GM21717 (cell line): ENCODE data around the gene RUSF1.
A peak's percentile ranks its signal among the peaks of the same experiment; 100 is the strongest.

Experiments
- ATAC-seq: cut with Tn5 transposase; IDR thresholded peaks from one replicate; pipeline ENCODE4 v1.9.1; 2021; ENCODE audit warnings: mild to moderate bottlenecking, moderate library complexity; ENCODE audit not compliant: unreplicated experiment

The RUSF1 gene

DNA sequence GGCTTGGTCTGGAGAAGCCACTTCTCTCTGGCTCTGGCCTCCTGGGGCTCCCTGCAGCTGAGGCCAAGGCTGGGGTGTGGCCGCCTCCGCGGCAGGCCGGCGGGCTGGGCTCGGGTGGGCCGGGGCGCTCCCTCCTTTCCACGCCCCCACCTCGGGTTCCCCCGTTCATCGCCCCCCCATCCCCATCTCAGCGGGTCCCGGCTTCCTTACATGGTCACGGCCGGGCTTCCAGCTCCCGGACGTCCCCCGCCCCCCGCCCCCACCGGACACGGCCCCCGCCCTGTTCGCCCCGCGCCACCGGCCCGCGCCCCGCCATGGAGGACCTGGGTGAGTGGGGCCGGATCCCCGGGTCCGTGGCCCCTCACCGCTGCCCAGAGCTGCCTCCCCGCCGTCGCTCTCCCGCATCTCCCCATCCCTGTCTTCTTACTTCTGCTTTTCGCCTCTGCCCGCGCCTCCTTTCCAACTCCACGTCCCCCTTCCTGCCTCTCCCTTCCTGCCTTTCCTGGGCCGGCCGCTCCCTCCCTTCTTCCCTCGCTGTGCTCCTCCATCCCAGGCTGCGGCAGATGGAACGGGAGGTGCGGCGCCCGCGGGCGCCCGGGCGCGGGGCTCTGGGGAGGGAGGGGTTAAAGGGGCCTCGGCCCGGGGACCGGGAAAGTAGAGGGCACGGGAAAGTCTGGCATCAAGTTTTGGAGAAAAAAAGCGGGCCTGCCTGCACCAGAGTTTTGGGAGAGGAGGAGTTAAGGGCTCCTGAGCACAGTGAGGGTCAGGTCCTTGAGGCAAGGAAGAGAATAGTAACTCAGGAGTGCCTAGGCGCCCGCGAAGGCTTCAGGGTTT is 36.1 kb downstream of the RUSF1 start, which contains the start of gene TGFB1I1:
Gene TGFB1I1 (plus strand): TSS at position 278 of the 834 bp plus-strand sequence. CDS start 37 bp downstream, at position 315.
- no peak for ATAC-seq

DNA sequence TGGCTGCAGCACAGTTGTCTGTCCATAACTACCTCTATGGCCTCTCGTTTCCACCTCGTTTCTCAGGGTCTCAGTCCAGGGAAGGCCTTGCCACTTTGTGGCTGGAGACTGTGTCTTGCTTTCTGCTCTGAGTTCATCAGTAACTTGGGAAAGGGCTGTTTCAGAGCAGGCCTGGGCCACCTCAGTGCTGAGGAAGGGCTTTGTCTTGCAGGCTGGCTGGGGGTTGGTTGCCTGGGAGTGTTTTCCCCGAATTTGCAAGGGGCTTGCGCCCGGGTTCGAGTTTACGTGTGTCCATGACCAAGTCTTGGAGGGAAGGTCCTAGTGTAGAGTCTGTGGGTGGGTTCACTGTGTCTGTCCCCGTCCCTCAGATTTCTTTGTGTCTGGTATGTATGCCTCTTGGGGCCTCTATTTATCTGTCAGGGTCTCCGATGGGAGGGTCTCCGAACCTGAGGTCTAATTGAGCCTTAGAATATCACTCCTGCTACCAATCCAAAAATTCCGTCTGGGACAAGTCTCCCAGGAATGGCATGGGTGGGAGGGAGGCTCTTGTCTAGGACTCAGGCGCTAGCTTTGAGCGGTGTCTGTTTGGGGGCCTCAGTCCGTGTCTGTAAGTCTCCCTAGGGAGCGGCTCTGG is 36.8 kb downstream of the RUSF1 start:
- no peak for ATAC-seq

DNA sequence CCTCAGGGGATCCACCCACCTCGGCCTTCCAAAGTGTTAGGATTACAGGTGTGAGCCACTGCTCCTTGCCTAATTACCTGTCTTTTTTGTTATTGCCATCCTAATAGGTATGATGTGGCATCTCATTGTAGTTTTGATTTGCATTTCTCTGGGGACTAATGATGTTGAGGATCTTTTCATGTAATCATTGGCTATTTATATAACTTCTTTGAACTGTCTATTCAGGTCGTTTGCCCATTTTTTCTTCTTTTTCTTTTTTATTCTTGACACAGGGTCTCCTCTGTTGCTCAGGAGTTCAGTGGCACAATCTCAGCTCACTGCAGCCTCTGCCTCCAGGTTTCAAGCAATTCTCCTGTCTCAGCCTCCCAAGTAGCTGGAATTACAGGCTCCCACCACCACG is 37.6 kb downstream of the RUSF1 start:
- no peak for ATAC-seq

- no peak for ATAC-seq
Measured at GRCh38 chr16:31467858-31468257, 40.3 kb downstream of the RUSF1 start.

DNA sequence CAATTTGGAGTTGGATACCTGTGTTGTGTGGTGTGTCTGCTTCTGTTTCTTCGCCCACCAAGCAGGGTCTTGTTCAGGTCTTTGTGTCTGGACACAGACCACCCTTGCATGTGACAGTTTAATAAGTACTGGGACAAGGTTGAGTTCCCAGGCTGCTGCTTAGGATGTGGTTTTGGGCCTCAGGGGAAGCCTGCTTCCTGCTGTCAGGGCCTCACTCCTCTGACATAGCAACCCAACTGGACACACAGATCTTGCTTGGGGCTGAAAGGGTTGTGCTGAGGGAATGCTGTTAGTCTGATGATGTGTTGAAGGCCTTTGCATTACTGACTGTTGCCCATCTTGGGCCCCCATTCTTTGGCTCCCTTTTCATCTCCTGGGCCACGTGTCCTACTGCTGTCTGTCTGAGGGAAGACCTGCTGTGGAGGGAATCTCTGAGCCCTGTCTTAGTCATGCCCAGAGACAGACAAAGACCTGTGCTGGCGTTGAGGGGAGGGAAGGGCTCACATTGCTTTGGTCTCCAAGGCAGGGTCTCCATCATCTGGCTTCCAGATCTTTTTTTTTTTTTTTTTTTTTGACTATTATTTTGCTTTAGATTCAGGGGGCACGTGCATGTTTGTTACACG is 40.9 kb downstream of the RUSF1 start:
- ATAC-seq, result no peak

GRCh38 chr16:31466381-31466841 is 41.8 kb downstream of the RUSF1 start:
- ATAC-seq, result no peak

DNA sequence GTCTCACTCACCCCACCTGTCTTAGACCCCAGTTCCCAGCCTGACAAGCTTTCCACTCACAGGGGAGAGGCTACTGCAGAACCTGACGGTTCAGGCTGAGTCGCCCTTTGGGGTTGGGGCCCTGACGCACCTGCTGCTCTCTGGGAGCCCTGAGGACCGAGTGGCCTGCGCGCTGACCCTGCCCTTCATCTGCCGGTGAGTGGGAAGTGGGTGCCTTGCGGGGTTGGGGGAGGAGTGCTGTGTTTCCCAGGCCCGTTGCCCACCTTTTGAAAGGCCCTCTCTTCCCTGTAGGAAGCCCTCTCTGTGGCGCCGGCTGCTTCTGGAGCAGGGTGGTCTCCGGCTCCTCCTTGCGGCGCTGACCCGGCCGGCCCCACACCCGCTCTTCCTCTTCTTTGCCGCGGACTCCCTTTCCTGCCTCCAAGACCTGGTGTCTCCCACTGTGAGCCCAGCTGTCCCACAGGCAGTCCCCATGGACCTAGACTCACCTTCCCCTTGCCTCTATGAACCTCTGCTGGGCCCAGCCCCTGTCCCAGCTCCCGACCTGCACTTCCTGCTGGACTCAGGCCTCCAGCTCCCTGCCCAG is 42.3 kb downstream of the RUSF1 start:
- ATAC-seq, result no peak

GRCh38 chr16:31464781-31465260 is 43.4 kb downstream of the RUSF1 start:
- ATAC-seq, result no peak

DNA sequence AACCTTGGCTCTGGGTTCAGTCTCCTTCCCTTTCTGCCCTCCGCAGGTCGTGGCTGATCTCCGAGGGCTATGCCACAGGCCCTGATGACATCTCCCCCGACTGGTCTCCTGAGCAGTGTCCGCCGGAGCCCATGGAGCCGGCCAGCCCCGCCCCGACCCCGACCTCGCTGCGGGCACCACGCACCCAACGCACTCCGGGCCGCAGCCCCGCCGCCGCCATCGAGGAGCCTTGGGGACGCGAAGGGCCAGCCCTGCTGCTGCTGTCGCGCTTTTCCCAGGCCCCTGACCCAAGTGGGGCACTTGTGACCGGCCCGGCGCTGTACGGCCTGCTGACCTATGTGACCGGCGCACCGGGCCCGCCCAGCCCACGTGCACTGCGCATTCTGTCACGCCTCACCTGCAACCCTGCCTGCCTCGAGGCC is 43.8 kb downstream of the RUSF1 start:
- ATAC-seq, result no peak

DNA sequence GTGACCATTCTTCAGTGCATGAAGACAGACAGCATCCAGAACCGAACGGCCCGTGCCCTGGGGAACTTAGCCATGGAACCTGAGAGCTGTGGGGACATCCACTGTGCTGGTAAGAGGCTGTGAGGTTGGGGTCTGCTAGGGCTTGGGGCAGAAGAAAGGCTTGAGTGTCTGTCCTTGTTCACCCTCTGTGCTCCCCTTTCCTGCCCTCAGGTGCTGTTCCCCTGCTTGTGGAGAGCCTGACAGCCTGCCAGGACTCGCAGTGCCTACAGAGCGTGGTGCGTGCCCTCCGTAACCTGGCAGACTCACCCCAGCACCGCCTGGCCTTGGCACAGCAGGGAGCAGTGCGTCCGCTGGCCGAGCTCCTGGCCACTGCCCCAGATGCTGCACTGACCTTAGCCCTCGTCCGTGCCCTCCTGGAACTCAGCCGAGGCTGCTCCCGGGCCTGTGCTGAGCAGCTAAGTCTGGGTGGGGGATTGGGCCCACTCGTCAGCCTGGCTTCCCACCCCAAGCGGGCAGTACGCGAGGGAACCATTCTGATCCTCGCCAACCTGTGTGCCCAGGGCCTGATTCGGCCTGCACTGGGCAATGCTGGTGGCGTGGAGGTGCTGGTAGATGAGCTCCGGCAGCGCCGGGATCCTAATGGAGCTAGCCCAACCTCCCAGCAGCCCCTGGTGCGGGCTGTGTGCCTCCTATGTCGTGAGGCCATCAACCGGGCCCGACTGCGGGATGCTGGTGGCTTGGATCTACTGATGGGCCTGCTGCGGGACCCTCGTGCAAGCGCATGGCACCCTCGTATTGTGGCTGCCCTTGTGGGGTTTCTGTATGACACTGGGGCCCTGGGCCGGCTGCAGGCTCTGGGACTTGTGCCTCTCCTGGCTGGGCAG is 46.0 kb downstream of the RUSF1 start:
- ATAC-seq, result no peak

DNA sequence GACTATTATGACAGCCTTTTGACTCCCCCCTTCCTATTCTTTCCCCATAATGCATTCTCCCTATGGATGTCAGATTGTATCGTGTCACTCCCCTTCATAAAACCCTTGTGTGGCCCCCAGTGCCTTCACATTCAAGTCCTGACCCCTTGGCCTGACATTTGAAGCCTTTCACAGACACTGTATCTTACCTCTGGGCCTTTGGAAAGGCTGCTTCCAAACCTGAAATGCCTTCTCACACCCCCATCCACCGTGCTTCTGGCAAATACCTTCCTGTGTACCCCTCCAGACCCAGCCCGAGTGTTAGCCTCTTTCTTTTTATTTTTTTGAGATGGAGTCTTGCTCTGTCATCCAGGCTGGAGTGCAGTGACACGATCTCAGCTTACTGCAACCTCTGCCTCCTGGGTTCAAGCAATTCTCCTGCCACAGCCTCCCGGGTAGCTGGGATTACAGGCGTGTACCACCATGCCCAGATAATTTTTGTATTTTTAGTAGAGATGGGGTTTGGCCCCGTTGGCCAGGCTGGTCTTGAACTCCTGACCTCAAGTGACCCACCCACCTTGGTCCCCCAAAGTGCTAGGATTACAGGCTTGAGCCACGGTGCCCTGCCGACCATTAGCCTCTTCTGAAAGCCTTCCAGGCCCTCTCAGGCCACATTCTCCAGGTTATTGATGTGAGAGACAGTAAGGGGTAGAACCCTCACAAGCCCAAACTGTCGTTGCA is 46.8 kb downstream of the RUSF1 start:
- no peak for ATAC-seq

DNA sequence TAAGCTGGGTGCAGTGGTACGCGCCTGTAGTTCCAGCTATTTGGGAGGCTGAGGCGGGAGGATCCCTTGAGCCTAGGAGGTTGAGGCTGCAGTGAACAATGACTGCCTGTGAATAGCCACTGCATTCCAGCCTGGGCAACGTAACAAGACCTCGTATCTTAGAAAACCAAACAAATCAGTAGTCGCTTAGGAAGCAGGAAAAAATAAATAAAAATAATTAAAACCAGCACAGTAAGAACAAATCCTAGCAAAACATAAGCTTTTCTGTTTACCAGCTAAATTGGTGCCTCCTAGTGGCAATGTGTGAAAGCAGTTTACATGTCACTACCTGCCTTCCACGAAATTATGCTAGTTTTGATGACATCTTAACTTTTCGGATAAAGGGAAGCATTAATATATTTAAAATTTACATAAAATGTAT is 47.6 kb downstream of the RUSF1 start:
- ATAC-seq, result no peak

DNA sequence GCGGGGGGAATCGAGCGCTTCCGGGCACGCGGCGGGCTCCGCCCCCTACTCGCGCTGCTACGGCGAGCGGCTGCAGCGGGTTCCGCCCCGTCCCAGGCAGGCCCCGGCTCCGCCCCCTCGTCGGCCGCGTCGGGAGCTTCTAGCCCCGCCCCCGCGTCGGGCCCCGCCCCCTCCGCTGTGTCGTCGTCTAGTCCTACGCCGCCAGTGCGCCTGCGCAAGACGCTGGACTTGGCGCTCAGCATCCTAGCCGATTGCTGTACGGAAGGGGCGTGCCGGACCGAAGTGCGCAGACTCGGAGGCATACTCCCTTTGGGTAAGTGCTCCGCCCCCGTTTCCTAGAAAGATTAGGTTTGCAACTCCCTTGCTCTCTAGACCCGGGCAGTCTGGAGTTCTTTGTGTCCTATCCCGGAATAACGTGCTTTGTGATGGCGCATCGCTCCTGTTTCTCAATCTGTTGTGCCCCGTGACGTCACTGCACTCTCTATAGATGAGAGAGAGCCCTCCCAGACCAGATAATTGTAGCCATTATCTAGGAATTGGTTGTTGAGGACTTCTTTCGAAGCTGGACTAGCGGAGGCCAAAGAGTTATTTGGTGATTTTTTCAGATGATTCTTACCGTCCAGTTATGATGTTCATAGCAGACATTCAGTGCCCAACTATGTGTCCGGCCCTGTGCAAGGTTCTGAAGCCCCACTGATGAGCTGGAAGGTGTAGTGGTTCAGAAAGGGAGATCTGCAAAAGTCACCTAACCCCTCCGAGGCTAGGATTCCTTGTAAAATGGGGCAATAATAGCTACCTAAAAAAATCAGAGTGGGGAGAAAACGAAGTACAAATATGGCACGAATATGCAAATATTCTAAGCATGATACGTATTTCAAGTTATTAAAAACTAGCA is 48.3 kb downstream of the RUSF1 start:
- peak; percentile 57 for ATAC-seq

DNA sequence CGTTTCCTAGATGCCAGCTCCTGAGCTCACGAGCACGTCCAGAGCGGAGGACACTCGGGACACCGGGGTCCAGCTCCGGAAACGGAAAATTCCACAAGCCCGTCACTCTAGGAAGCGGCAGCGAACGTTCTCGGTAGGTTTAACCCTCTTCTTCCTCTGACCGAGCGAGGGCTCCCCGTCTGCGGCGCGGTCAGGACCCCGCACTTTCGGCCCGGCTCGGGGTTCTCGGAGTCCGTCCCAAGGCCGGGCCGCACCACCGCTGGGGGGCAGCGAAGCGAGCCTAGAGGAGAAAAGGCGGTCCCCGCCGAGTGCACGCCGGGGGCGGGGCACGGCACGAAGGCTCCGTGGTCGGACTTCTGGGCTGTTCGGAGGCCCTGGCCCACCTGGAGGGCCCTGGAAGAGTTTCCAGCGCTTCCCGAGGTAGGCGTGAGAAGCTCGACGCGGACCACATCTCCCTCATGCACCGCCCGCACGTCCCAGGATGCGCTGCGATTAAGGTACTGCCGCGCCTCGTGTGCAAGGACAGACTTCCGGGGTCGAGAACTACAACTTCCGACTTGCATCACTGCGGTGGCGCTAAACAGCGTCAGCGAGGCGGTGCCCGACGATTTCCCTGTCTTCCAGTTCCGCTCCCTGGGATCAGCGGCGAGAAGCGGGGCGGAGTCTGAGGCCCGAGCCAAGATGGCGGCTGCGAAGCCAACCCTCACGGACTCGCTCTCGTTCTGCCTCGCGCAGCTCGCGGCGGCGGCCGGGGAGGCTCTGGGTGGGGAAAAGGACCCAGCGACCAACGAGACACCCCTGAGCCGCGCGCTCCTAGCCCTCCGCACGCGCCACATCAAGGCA is 49.1 kb downstream of the RUSF1 start, which contains the start of gene ARMC5:
Gene ARMC5 (plus strand): TSS at position 658 of the 843 bp plus-strand sequence. CDS start 24 bp downstream, at position 682.
- ATAC-seq, result peak; percentile 68

DNA sequence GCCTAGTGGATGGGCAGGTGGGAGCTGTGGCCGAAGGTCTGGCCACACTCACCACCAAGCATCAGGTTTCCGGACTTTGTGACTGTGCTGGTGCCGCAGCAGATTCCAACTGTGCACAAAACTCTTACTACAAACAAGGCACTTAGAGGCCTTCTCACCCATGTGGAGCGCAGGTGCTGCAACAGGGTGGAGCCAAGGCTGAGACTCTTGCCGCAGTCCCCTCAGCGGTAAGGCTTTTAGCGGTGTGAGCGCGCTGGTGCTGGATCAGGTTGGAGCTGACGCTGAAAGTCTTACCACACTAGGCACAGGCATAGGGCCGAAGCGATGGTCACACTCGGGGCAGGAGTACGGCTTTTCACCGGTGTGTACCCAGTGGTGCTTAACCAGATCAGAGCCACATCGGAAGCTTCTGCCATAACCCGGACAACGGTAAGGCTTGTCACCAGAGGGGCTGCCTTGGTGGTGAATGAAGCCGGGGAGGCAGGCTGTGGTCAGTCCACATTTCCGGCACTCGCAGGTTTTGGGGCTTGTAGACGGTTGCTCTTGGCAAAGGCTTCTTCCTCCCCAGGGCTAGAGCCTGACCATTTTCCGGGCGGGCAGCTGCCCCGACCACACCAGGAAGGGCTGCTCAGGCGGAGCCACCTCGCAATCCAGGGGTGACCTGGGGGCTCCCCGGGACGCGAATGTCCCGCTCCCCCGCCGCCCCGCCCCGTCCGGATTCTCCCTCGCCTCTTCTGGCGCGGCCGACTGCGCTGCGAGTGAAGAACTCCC is 49.9 kb downstream of the RUSF1 start:
- ATAC-seq, result peak; percentile 15

DNA sequence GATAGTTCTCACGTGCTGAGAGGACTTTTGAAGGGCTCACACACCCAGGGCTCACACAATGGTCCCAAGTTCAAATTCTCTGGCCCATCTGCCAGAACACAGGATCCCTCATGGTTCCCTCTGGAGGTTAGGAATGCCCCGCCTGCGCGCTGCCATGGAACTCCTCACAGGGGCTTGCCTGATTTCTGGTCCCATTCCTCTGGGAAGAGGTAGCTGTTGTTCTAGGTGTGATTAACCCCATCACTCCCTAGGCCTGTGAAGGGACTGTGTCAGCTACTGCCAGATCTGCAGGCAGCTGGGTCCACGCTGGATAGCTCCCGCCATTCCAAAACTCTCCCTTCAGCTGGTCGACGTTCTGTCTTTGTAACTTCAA is 51.2 kb downstream of the RUSF1 start:
- no peak for ATAC-seq
